GM19238 (cell line): Measurements from ENCODE around the gene GIPC2.
"Not testable (repeated sequence)": the region's sequence is repeated elsewhere in the genome, so short reads cannot be mapped to it uniquely, and the experiment has no call there.

Experiments
- DNase-seq: peaks from one replicate; pipeline ENCODE4 v3.0.0; 2011; ENCODE audit warnings: low spot score; ENCODE audit not compliant: insufficient read length

Gene GIPC2

GRCh38 chr1:78094639-78095038 is 48.9 kb downstream of the GIPC2 start:
- no peak for DNase-seq

GRCh38 chr1:78095593-78095992 is 49.8 kb downstream of the GIPC2 start:
- DNase-seq: no peak

GRCh38 chr1:78096017-78096416 is 50.3 kb downstream of the GIPC2 start:
- no peak for DNase-seq

GRCh38 chr1:78096976-78097375 is 51.2 kb downstream of the GIPC2 start:
- no peak for DNase-seq

- DNase-seq: no peak
Observed at GRCh38 chr1:78101051-78101450, 55.3 kb downstream of the GIPC2 start.

- no peak for DNase-seq
Observed at GRCh38 chr1:78101514-78101913, 55.7 kb downstream of the GIPC2 start.

GRCh38 chr1:78102082-78102481 is 56.3 kb downstream of the GIPC2 start:
- no peak for DNase-seq

- no peak for DNase-seq
Observed at GRCh38 chr1:78102916-78103315, 57.1 kb downstream of the GIPC2 start.

- DNase-seq: no peak
Observed at GRCh38 chr1:78104322-78104721, 58.6 kb downstream of the GIPC2 start.

- DNase-seq: not testable (repeated sequence)
Observed at GRCh38 chr1:78109659-78110058, 63.9 kb downstream of the GIPC2 start.

GRCh38 chr1:78113156-78113916 is 67.6 kb downstream of the GIPC2 start:
- DNase-seq: no peak

GRCh38 chr1:78114034-78114956 is 68.5 kb downstream of the GIPC2 start:
- DNase-seq: peak; percentile 16

- DNase-seq: not testable (repeated sequence)
Observed at GRCh38 chr1:78120485-78120884, 74.7 kb downstream of the GIPC2 start.

GRCh38 chr1:78121710-78122109 is 75.9 kb downstream of the GIPC2 start:
- no peak for DNase-seq

GRCh38 chr1:78122389-78122788 is 76.6 kb downstream of the GIPC2 start:
- DNase-seq: no peak

GRCh38 chr1:78126506-78126905 is 80.7 kb downstream of the GIPC2 start:
- DNase-seq: no peak

GRCh38 chr1:78132174-78132947 is 86.6 kb downstream of the GIPC2 start:
- DNase-seq: no peak

GRCh38 chr1:78132948-78133322 is 87.2 kb downstream of the GIPC2 start:
- no peak for DNase-seq

- no peak for DNase-seq
Observed at GRCh38 chr1:78136680-78137079, 90.9 kb downstream of the GIPC2 start.

- no peak for DNase-seq
Observed at GRCh38 chr1:78141531-78142231, 95.9 kb downstream of the GIPC2 start.

GRCh38 chr1:78142736-78143135 is 97.0 kb downstream of the GIPC2 start:
- DNase-seq: no peak
